ENCODE measurements around the gene TMEM138. TPM values are rescaled to one million over a fixed set of nuclear protein-coding genes. Genes with fewer than 3 reads are reported as not detected.

Gene TMEM138
- total and polyA plus RNA-seq, 2 donors from 2014 or later: 42.3 to 62.3 TPM

DNA sequence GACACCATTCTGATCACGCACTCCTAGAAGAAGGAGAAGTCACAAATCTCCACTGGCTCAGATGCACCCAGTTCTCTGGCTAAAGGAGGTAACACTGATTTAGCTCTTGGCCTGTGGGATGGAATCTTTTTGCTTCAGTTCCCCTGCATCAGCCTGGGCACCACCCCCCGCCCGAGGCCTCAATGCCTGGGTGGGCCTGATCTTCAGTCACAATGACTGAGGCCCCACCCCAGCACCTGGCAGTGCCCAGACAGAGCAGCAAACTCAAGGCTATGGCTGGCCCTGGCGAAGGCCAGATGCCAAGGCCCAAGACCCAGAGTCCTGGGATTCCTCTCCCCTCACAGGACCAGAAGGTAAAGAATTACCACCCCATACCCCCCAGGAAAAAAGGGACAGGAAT lies 5.5 kb upstream of the TMEM138 start:
- peaks cover 0 to 4% (median 0%) of the 10 kb centered on the region in 3 donors for H3K4me1 ChIP-seq (ENCODE audit: control insufficient read depth in 2 of 3, insufficient read depth in 2 of 3, low read depth in 1 of 3, low read length in 3 of 3)
- peaks cover 0 to 15% (median 11%) of the 10 kb centered on the region in 3 donors for H3K36me3 ChIP-seq (ENCODE audit: control insufficient read depth in 2 of 3, insufficient read depth in 3 of 3, low read length in 3 of 3)
- no peak overlapping the region for H3K27ac ChIP-seq (ENCODE audit: low read depth in 2 of 2, low read length in 2 of 2)
- H3K9me3 ChIP-seq (ENCODE audit: control insufficient read depth in 2 of 3, insufficient read depth in 1 of 3, low read length in 3 of 3): no peaks in the 10 kb centered on the region
- no peak for DNase-seq
- no peaks in the 10 kb centered on the region for H3K27me3 ChIP-seq (ENCODE audit: control insufficient read depth, insufficient read depth, low read length)
- intact Hi-C loops (cut with DNase I): no loop called here
- no peak overlapping the region for H3K4me3 ChIP-seq (ENCODE audit: low read length in 3 of 3)
- no peak overlapping the region for H3K9ac ChIP-seq (ENCODE audit: low read length in 3 of 3)
- TF ChIP-seq, protein P1, sequence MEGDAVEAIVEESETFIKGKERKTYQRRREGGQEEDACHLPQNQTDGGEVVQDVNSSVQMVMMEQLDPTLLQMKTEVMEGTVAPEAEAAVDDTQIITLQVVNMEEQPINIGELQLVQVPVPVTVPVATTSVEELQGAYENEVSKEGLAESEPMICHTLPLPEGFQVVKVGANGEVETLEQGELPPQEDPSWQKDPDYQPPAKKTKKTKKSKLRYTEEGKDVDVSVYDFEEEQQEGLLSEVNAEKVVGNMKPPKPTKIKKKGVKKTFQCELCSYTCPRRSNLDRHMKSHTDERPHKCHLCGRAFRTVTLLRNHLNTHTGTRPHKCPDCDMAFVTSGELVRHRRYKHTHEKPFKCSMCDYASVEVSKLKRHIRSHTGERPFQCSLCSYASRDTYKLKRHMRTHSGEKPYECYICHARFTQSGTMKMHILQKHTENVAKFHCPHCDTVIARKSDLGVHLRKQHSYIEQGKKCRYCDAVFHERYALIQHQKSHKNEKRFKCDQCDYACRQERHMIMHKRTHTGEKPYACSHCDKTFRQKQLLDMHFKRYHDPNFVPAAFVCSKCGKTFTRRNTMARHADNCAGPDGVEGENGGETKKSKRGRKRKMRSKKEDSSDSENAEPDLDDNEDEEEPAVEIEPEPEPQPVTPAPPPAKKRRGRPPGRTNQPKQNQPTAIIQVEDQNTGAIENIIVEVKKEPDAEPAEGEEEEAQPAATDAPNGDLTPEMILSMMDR (IDR thresholded peaks at IDR 0.05; ENCODE audit: borderline replicate concordance, extremely low read depth, insufficient read depth): no peak
- no peak for FAIRE-seq

DNA sequence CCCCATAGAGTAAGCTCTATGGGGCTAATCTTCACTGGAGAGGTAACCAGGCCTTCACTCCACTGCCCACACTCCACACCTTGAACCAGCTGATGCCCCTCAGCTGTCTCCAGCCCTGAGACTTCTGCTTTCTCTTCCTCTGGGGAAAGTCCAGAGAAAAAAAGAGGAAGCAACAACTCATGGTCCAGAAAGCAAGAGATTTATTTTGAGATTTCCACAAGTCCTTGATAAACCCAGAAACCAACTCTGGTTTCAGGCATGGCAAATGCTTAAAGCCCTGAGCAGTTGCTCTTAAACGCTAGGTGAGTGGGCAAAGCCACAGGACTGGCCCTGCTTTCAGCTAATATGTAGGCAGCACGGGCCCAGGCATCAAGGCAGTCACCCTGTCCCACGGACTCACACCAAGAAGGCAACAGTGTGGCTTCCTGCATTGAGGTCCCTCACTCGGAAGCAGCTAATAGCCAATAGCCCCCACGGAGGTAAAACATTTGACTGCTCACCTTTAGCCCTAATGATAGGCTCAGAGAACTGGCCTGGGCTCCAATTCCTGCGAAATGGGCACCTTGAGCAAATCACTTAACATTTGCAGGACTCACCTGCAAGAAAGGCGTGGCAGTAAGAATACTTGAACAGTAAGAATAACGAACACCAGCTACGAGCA lies 4.8 kb upstream of the TMEM138 start:
- Histone ChIP-seq H3K4me1 (ENCODE audit: control insufficient read depth in 2 of 3, insufficient read depth in 2 of 3, low read depth in 1 of 3, low read length in 3 of 3) (peaks cover 0 to 4% (median 0%) of the 10 kb centered on the region in 3 donors), H3K9me3 (ENCODE audit: control insufficient read depth in 2 of 3, insufficient read depth in 1 of 3, low read length in 3 of 3) (no peaks in the 10 kb centered on the region), H3K27me3 (ENCODE audit: control insufficient read depth, insufficient read depth, low read length) (no peaks in the 10 kb centered on the region), H3K36me3 (ENCODE audit: control insufficient read depth in 2 of 3, insufficient read depth in 3 of 3, low read length in 3 of 3) (peaks cover 0 to 12% (median 11%) of the 10 kb centered on the region in 3 donors), H3K27ac (ENCODE audit: low read depth in 2 of 2, low read length in 2 of 2) (no peak overlapping the region), H3K9ac (ENCODE audit: low read length in 3 of 3) (no peak overlapping the region), H3K4me3 (ENCODE audit: low read length in 3 of 3) (no peak overlapping the region)
- intact Hi-C loops (cut with DNase I): no loop called here
- FAIRE-seq (no peak), DNase-seq (no peak)
- TF ChIP-seq, protein P1 (IDR thresholded peaks at IDR 0.05; ENCODE audit: borderline replicate concordance, extremely low read depth, insufficient read depth): no peak

DNA sequence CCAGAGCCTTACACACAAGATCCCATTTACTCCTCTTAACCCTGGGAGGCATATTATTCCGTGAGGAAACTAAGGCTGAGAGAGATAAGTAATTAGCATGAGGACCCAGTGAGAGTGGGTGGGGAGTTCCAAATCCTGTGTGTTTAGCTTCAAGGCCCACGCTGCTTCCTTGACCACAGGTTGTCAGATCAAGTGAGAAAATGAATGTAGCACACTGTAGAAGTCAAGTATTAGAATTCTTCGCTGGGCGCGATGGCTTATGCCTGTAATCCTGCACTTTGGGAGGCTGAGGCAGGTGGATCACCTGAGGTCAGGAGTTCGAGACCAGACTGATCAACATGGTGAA lies 4.3 kb upstream of the TMEM138 start:
- DNase-seq: no peak
- H3K4me1 ChIP-seq (ENCODE audit: control insufficient read depth in 2 of 3, insufficient read depth in 2 of 3, low read depth in 1 of 3, low read length in 3 of 3): peaks cover 0 to 7% (median 0%) of the 10 kb centered on the region in 3 donors
- peaks cover 0 to 10% (median 9%) of the 10 kb centered on the region in 3 donors for H3K36me3 ChIP-seq (ENCODE audit: control insufficient read depth in 2 of 3, insufficient read depth in 3 of 3, low read length in 3 of 3)
- no peak overlapping the region for H3K4me3 ChIP-seq (ENCODE audit: low read length in 3 of 3)
- no peaks in the 10 kb centered on the region for H3K9me3 ChIP-seq (ENCODE audit: control insufficient read depth in 2 of 3, insufficient read depth in 1 of 3, low read length in 3 of 3)
- FAIRE-seq: no peak
- intact Hi-C loops (cut with DNase I): no loop called here
- H3K27ac ChIP-seq (ENCODE audit: low read depth in 2 of 2, low read length in 2 of 2): no peak overlapping the region
- TF ChIP-seq, protein P1 (IDR thresholded peaks at IDR 0.05; ENCODE audit: borderline replicate concordance, extremely low read depth, insufficient read depth): no peak
- no peaks in the 10 kb centered on the region for H3K27me3 ChIP-seq (ENCODE audit: control insufficient read depth, insufficient read depth, low read length)
- H3K9ac ChIP-seq (ENCODE audit: low read length in 3 of 3): no peak overlapping the region

Measured in kidney (tissue), 14 donors.